ENCODE measurements around the gene TOX3.
A peak's percentile ranks its signal among the peaks of the same experiment; 100 is the strongest.

Gene TOX3

GRCh38 chr16:52549011-52549692 lies 2.2 kb upstream of the TOX3 start:
- Histone ChIP-seq H3K27me3 (ENCODE audit: control insufficient read depth in 1 of 2, insufficient read depth in 2 of 2, low read length in 2 of 2) (peaks cover 0 to 6% of the 10 kb centered on the region in 2 donors), H3K9ac (ENCODE audit: low read depth in 1 of 2, low read length in 2 of 2) (no peak overlapping the region), H3K4me1 (ENCODE audit: control insufficient read depth in 1 of 2, insufficient read depth in 2 of 2, low read length in 2 of 2) (peaks cover 0 to 19% of the 10 kb centered on the region in 2 donors), H3K4me3 (ENCODE audit: low read depth in 1 of 2, low read length in 2 of 2) (no peak overlapping the region), H3K27ac (ENCODE audit: low read depth, low read length) (no peak overlapping the region), H3K36me3 (ENCODE audit: control insufficient read depth in 1 of 2, insufficient read depth in 2 of 2, low read length in 2 of 2) (no peaks in the 10 kb centered on the region), H3K9me3 (ENCODE audit: control insufficient read depth in 1 of 2, low read length in 2 of 2) (no peaks in the 10 kb centered on the region)

DNA sequence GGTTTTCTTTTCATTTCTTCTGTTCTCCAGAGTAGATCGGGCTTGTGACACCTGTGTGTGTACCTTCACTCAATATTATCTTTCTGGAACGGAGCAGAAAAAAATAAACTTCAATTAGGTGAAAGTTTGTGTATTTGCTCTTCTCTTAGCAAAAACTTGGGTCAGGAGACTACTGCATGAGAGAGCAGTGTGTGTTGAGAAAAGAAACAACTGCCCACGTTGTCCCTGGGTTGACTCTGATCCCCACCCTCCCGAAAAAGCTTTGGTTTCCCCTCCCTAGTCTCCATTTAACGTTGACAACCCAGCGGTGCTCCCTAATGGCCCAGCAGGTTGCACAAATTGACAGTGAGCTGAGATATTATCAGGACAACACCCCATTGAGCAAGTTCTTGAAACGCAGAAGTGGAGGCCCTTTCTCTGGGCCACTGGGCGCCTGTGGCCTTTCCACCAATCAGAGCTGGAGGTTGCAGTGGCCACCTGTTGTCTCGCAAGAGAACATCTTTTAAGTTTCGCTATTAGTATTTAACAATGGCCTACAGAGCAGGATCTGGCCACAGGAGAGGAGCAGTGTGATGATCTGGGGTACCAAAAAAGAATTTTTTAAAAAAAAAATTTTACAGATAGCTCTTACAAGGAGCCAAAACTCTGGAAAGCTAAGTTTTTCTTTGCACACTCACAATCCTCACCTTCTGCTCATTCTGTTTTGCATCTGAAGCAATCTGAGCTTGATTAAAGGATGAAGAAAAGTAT lies 1.5 kb upstream of the TOX3 start:
- Histone ChIP-seq H3K27me3 (ENCODE audit: control insufficient read depth in 1 of 2, insufficient read depth in 2 of 2, low read length in 2 of 2) (peaks cover 0 to 6% of the 10 kb centered on the region in 2 donors), H3K27ac (ENCODE audit: low read depth, low read length) (no peak overlapping the region)

DNA sequence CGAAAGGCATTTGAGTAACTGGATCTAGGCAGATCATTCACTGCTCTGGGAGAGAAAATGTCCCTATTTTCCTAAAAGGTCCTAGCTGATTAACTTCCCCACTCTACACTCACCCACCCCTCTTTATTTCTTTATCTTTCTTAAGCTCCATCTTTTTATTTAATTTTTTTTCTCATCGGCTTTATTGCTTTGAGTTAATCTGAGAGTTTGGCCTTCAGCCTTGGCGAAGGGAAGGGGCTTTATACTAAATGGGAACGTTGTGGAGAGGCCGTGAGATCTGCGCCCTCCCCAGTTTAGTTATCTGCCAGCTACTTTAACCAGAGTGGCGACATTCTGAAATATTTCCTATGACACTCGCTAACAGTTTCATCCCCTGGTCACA lies 882 bp upstream of the TOX3 start:
- Histone ChIP-seq H3K27me3 (ENCODE audit: control insufficient read depth in 1 of 2, insufficient read depth in 2 of 2, low read length in 2 of 2) (peaks cover 0 to 6% of the 10 kb centered on the region in 2 donors), H3K4me1 (ENCODE audit: control insufficient read depth in 1 of 2, insufficient read depth in 2 of 2, low read length in 2 of 2) (peaks cover 0 to 21% of the 10 kb centered on the region in 2 donors), H3K27ac (ENCODE audit: low read depth, low read length) (no peak overlapping the region), H3K9me3 (ENCODE audit: control insufficient read depth in 1 of 2, low read length in 2 of 2) (no peaks in the 10 kb centered on the region), H3K9ac (ENCODE audit: low read depth in 1 of 2, low read length in 2 of 2) (peak overlapping the region; percentile 55), H3K4me3 (ENCODE audit: low read depth in 1 of 2, low read length in 2 of 2) (peak overlapping the region; percentile 64 to 66), H3K36me3 (ENCODE audit: control insufficient read depth in 1 of 2, insufficient read depth in 2 of 2, low read length in 2 of 2) (no peaks in the 10 kb centered on the region)

More for the DNA sequence above, 1.5 kb upstream of the TOX3 start:
- no peaks in the 10 kb centered on the region for H3K36me3 ChIP-seq (ENCODE audit: control insufficient read depth in 1 of 2, insufficient read depth in 2 of 2, low read length in 2 of 2)
- H3K4me1 ChIP-seq (ENCODE audit: control insufficient read depth in 1 of 2, insufficient read depth in 2 of 2, low read length in 2 of 2): peaks cover 0 to 19% of the 10 kb centered on the region in 2 donors
- H3K9ac ChIP-seq (ENCODE audit: low read depth in 1 of 2, low read length in 2 of 2): no peak overlapping the region
- no peaks in the 10 kb centered on the region for H3K9me3 ChIP-seq (ENCODE audit: control insufficient read depth in 1 of 2, low read length in 2 of 2)
- no peak overlapping the region for H3K4me3 ChIP-seq (ENCODE audit: low read depth in 1 of 2, low read length in 2 of 2)

- H3K27me3 ChIP-seq (ENCODE audit: control insufficient read depth in 1 of 2, insufficient read depth in 2 of 2, low read length in 2 of 2): peaks cover 0 to 6% of the 10 kb centered on the region in 2 donors
- peak overlapping the region; percentile 66 to 80 for H3K9ac ChIP-seq (ENCODE audit: low read depth in 1 of 2, low read length in 2 of 2)
- H3K4me3 ChIP-seq (ENCODE audit: low read depth in 1 of 2, low read length in 2 of 2): peak overlapping the region; percentile 78 to 81
- H3K4me1 ChIP-seq (ENCODE audit: control insufficient read depth in 1 of 2, insufficient read depth in 2 of 2, low read length in 2 of 2): peaks cover 0 to 23% of the 10 kb centered on the region in 2 donors
- no peaks in the 10 kb centered on the region for H3K9me3 ChIP-seq (ENCODE audit: control insufficient read depth in 1 of 2, low read length in 2 of 2)
- H3K36me3 ChIP-seq (ENCODE audit: control insufficient read depth in 1 of 2, insufficient read depth in 2 of 2, low read length in 2 of 2): no peaks in the 10 kb centered on the region
- H3K27ac ChIP-seq (ENCODE audit: low read depth, low read length): peak overlapping the region; percentile 68
Measured at GRCh38 chr16:52546291-52547003, 496 bp downstream of the TOX3 start.

GRCh38 chr16:52545898-52546266 lies 1.1 kb downstream of the TOX3 start:
- Histone ChIP-seq H3K9ac (ENCODE audit: low read depth in 1 of 2, low read length in 2 of 2) (peak overlapping the region; percentile 66 to 80), H3K27ac (ENCODE audit: low read depth, low read length) (peak overlapping the region; percentile 68), H3K9me3 (ENCODE audit: control insufficient read depth in 1 of 2, low read length in 2 of 2) (no peaks in the 10 kb centered on the region), H3K4me1 (ENCODE audit: control insufficient read depth in 1 of 2, insufficient read depth in 2 of 2, low read length in 2 of 2) (peaks cover 0 to 29% of the 10 kb centered on the region in 2 donors), H3K36me3 (ENCODE audit: control insufficient read depth in 1 of 2, insufficient read depth in 2 of 2, low read length in 2 of 2) (no peaks in the 10 kb centered on the region), H3K27me3 (ENCODE audit: control insufficient read depth in 1 of 2, insufficient read depth in 2 of 2, low read length in 2 of 2) (peaks cover 0 to 6% of the 10 kb centered on the region in 2 donors), H3K4me3 (ENCODE audit: low read depth in 1 of 2, low read length in 2 of 2) (peak overlapping the region; percentile 78 to 81)

DNA sequence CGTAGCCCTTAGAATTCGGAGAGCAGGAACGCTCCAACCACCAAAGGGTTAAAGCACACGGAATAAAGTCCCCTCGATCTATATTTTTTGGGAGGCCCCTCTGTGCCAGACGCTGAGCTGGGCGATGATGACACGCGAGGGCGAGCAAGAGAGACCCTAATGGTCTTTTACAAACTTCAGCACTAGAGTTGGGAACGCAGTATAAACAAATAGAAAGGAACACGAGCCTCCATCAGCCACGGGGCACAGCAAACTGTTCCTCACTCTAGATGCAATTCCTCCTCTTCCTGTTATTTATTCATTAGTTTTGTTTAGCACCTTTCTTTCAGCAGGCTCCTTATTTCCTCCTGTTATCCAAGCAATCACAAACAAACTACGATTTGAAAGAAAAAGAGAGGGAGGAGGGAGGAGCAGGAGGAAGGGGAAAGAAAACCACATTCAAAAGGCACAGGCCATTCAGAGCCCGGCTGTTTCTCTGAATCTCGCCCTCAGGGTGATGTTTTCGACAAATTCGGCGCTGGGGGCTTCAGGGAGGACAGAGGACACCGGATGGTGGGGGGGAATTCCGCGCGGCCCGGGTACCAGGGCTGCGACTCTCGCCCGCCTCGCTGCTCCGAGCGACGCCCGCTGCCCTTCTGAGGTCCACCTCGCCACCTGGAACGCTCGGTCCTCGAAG lies 1.6 kb downstream of the TOX3 start:
- Histone ChIP-seq H3K4me1 (ENCODE audit: control insufficient read depth in 1 of 2, insufficient read depth in 2 of 2, low read length in 2 of 2) (peaks cover 0 to 34% of the 10 kb centered on the region in 2 donors), H3K27ac (ENCODE audit: low read depth, low read length) (no peak overlapping the region), H3K9ac (ENCODE audit: low read depth in 1 of 2, low read length in 2 of 2) (peak overlapping the region; percentile 66 to 80), H3K9me3 (ENCODE audit: control insufficient read depth in 1 of 2, low read length in 2 of 2) (no peaks in the 10 kb centered on the region), H3K27me3 (ENCODE audit: control insufficient read depth in 1 of 2, insufficient read depth in 2 of 2, low read length in 2 of 2) (peaks cover 0 to 6% of the 10 kb centered on the region in 2 donors), H3K4me3 (ENCODE audit: low read depth in 1 of 2, low read length in 2 of 2) (peak overlapping the region; percentile 78 to 81), H3K36me3 (ENCODE audit: control insufficient read depth in 1 of 2, insufficient read depth in 2 of 2, low read length in 2 of 2) (no peaks in the 10 kb centered on the region)

DNA sequence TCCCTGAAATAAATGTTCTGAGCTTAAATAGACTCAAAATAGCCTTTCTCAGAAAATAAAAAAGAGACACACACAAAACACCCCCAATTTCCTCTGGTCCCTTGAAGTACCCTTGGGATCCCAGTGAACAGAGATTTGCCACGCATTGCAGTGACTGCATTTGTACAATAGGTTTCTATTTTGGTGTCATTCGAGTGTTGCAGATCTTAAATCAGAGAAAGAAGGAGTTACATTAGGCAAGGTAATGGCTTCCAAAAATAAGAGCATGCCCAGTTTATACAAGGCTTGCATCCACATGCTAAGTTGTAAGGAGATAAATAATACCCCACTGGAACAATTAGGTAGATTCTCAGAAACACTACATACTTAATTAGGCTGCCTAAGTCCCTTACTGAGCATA lies 2.2 kb downstream of the TOX3 start:
- Histone ChIP-seq H3K9me3 (ENCODE audit: control insufficient read depth in 1 of 2, low read length in 2 of 2) (no peaks in the 10 kb centered on the region), H3K9ac (ENCODE audit: low read depth in 1 of 2, low read length in 2 of 2) (peak overlapping the region; percentile 66 to 80), H3K27ac (ENCODE audit: low read depth, low read length) (no peak overlapping the region), H3K4me1 (ENCODE audit: control insufficient read depth in 1 of 2, insufficient read depth in 2 of 2, low read length in 2 of 2) (peaks cover 0 to 34% of the 10 kb centered on the region in 2 donors), H3K36me3 (ENCODE audit: control insufficient read depth in 1 of 2, insufficient read depth in 2 of 2, low read length in 2 of 2) (no peaks in the 10 kb centered on the region), H3K27me3 (ENCODE audit: control insufficient read depth in 1 of 2, insufficient read depth in 2 of 2, low read length in 2 of 2) (peaks cover 0 to 6% of the 10 kb centered on the region in 2 donors), H3K4me3 (ENCODE audit: low read depth in 1 of 2, low read length in 2 of 2) (peak overlapping the region; percentile 78 to 81)

GRCh38 chr16:52543654-52544053 lies 3.3 kb downstream of the TOX3 start:
- Histone ChIP-seq H3K4me1 (ENCODE audit: control insufficient read depth in 1 of 2, insufficient read depth in 2 of 2, low read length in 2 of 2) (peaks cover 0 to 34% of the 10 kb centered on the region in 2 donors), H3K27ac (ENCODE audit: low read depth, low read length) (no peak overlapping the region), H3K4me3 (ENCODE audit: low read depth in 1 of 2, low read length in 2 of 2) (peak overlapping the region; percentile 78 to 81), H3K27me3 (ENCODE audit: control insufficient read depth in 1 of 2, insufficient read depth in 2 of 2, low read length in 2 of 2) (peaks cover 0 to 6% of the 10 kb centered on the region in 2 donors), H3K9ac (ENCODE audit: low read depth in 1 of 2, low read length in 2 of 2) (peak overlapping the region in 1 of 2 donors; percentile 20), H3K36me3 (ENCODE audit: control insufficient read depth in 1 of 2, insufficient read depth in 2 of 2, low read length in 2 of 2) (no peaks in the 10 kb centered on the region), H3K9me3 (ENCODE audit: control insufficient read depth in 1 of 2, low read length in 2 of 2) (no peaks in the 10 kb centered on the region)

DNA sequence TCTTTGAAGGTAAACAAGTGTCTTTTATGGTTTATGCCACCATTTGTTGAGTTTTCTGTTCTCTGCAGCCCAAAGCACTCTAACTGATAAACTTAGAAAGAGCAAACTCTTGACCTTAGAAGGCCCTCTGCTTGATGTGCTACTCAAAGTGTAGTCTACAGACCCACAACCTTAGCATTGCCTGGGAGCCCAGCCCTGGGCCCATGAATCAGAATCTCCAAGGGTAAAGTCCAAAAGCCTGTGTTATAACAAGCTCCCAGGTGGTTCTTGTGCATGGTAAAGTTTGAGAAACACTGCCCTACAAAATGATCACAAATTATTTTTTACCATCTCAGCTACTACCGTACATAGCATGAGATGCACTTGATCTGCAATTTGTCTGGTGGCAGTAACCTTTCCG lies 6.0 kb downstream of the TOX3 start:
- H3K4me1 ChIP-seq (ENCODE audit: control insufficient read depth in 1 of 2, insufficient read depth in 2 of 2, low read length in 2 of 2): peaks cover 0 to 35% of the 10 kb centered on the region in 2 donors
- H3K9ac ChIP-seq (ENCODE audit: low read depth in 1 of 2, low read length in 2 of 2): no peak overlapping the region
- H3K36me3 ChIP-seq (ENCODE audit: control insufficient read depth in 1 of 2, insufficient read depth in 2 of 2, low read length in 2 of 2): no peaks in the 10 kb centered on the region
- H3K4me3 ChIP-seq (ENCODE audit: low read depth in 1 of 2, low read length in 2 of 2): no peak overlapping the region
- no peak overlapping the region for H3K27ac ChIP-seq (ENCODE audit: low read depth, low read length)
- H3K9me3 ChIP-seq (ENCODE audit: control insufficient read depth in 1 of 2, low read length in 2 of 2): no peaks in the 10 kb centered on the region
- H3K27me3 ChIP-seq (ENCODE audit: control insufficient read depth in 1 of 2, insufficient read depth in 2 of 2, low read length in 2 of 2): no peaks in the 10 kb centered on the region

All from duodenal mucosa (tissue), 2 donors.